ENCODE measurements around the gene MGAT3.

Gene MGAT3

GRCh38 chr22:39415506-39415905, 41.3 kb upstream of the MGAT3 start:
- Histone ChIP-seq H3K27ac (ENCODE audit: extremely low read depth, low read depth, low read length) (no peak overlapping the region), H3K36me3 (ENCODE audit: control insufficient read depth in 2 of 2, insufficient read depth in 1 of 2, low read length in 2 of 2) (peaks cover 10 to 57% of the 10 kb centered on the region in 2 experiments; a peak in 2 of 3 replicates), H3K4me3 (ENCODE audit: low read depth, low read length) (no peak overlapping the region), H3K9me3 (ENCODE audit: control insufficient read depth, insufficient read depth, low read depth, low read length) (no peaks in the 10 kb centered on the region), H3K4me1 (ENCODE audit: control insufficient read depth, insufficient read depth, low read length) (no peaks in the 10 kb centered on the region)
- TF ChIP-seq ZNF23 (tag by site-specific recombination; IDR thresholded peaks at IDR 0.05; ENCODE audit: borderline replicate concordance): no peak
- TF ChIP-seq ZNF324 (tag by site-specific recombination; IDR thresholded peaks at IDR 0.05): no peak
- TF ChIP-seq PATZ1 (tag by site-specific recombination; IDR thresholded peaks at IDR 0.05): no peak
- TF ChIP-seq ZNF76 (tag by site-specific recombination; IDR thresholded peaks at IDR 0.05; ENCODE audit: borderline replicate concordance, low read depth): no peak
- no peak for TF ChIP-seq ELK4 (IDR thresholded peaks at IDR 0.05; ENCODE audit: borderline replicate concordance, low read depth, low read length)
- TF ChIP-seq ZBTB10 (tag by site-specific recombination; IDR thresholded peaks at IDR 0.05): no peak
- TF ChIP-seq YY2 (tag by site-specific recombination; IDR thresholded peaks at IDR 0.05): no peak
- TF ChIP-seq, protein P1, sequence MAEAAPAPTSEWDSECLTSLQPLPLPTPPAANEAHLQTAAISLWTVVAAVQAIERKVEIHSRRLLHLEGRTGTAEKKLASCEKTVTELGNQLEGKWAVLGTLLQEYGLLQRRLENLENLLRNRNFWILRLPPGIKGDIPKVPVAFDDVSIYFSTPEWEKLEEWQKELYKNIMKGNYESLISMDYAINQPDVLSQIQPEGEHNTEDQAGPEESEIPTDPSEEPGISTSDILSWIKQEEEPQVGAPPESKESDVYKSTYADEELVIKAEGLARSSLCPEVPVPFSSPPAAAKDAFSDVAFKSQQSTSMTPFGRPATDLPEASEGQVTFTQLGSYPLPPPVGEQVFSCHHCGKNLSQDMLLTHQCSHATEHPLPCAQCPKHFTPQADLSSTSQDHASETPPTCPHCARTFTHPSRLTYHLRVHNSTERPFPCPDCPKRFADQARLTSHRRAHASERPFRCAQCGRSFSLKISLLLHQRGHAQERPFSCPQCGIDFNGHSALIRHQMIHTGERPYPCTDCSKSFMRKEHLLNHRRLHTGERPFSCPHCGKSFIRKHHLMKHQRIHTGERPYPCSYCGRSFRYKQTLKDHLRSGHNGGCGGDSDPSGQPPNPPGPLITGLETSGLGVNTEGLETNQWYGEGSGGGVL (tag by site-specific recombination; IDR thresholded peaks at IDR 0.05): no peak
- no peak for TF ChIP-seq BCL11A (tag by site-specific recombination; IDR thresholded peaks at IDR 0.05; ENCODE audit: low read depth)
- TF ChIP-seq PRDM1 (tag by site-specific recombination; IDR thresholded peaks at IDR 0.05): no peak
- no peak for TF ChIP-seq GLIS1 (tag by site-specific recombination; IDR thresholded peaks at IDR 0.05)
- TF ChIP-seq HOXD13 (CRISPR knock-in tag; IDR thresholded peaks at IDR 0.05; ENCODE audit: borderline replicate concordance): no peak
- TF ChIP-seq ZNF704 (tag by site-specific recombination; IDR thresholded peaks at IDR 0.05): no peak
- TF ChIP-seq INSM2 (tag by site-specific recombination; IDR thresholded peaks at IDR 0.05): no peak
- TF ChIP-seq ZSCAN23 (tag by site-specific recombination; IDR thresholded peaks at IDR 0.05): no peak
- POLR2A ChIA-PET: interaction anchor here (0.5 to 1.7 kb wide), 2 partner anchors 16 to 1635 kb away, joined by 4 to 5 read pairs; partner anchors contain the start of gene TAB1
- CTCF ChIA-PET: interaction anchor here (0.6 to 1.0 kb wide), 2 partner anchors 21 to 609 kb away, joined by 3 read pairs; no protein-coding TSS in a partner anchor
